Mucosa of descending colon (tissue), 3 donors: ENCODE results near the gene NF2. TPM values are rescaled to one million over a fixed set of nuclear protein-coding genes. Genes with fewer than 3 reads are reported as not detected.

ENCODE experiments used
- ATAC-seq: fragments of 200-7000 bp; cut with Tn5 transposase; one replicate; pipeline ENCODE4 v1.9.1; 2020; ENCODE audit warnings: mild to moderate bottlenecking, moderate library complexity
- DNase-seq, 3 donors: peaks; one replicate each; pipeline ENCODE4 v3.0.0-alpha.2; 2020
- H3K36me3 ChIP-seq: fragments of 200-600 bp; one replicate; pipeline ENCODE4 v1.8.0; 2021; ENCODE audit warnings: low read depth, mild to moderate bottlenecking
- H3K4me1 ChIP-seq: fragments of 200-600 bp; one replicate; pipeline ENCODE4 v1.8.0; 2021; ENCODE audit warnings: low read depth, mild to moderate bottlenecking
- H3K4me3 ChIP-seq: fragments of 200-600 bp; one replicate; pipeline ENCODE4 v1.8.0; 2021; ENCODE audit warnings: mild to moderate bottlenecking
- H3K9me3 ChIP-seq: fragments of 200-600 bp; one replicate; pipeline ENCODE4 v1.8.0; 2021; ENCODE audit warnings: mild to moderate bottlenecking
- intact Hi-C, 2 donors: fragments of 100-400 bp; cut with DNase I in 1 of 2; cut with micrococcal nuclease in 1 of 2; formaldehyde crosslinking; loops; one replicate each; pipeline versions ENCODE4 v1.11.0 to v1.11.1; 2022; cut with DNase I, micrococcal nuclease
- total RNA-seq, 3 donors: library from RNA; stranded (reverse); fragmentation: NEBNext Ultra II Directional in 2 of 3; extraction: Animal tissue kit (Norgen Biotek cat#: 25700) in 2 of 3; gene quantifications; one replicate each; pipeline versions ENCODE4 v1.2.1 to v1.2.4, GENCODE V29; 2021 to 2023
- TF ChIP-seq, protein P1 (sequence below): fragments of 200-600 bp; IDR thresholded peaks from one replicate; pipeline ENCODE4 v1.8.0; 2022; ENCODE audit warnings: antibody characterized with exemption, mild to moderate bottlenecking
- donor health status: DM: no; HTN: no; CAD: no; lungs with moderate emphysema.
- donor health status: DM: no; HTN: no; CAD: no.
- donor health status: DM: no; HTN: yes; CAD: no.

Gene NF2
- total RNA-seq, 3 donors from 2014 or later, result 32.3 to 45.2 (median 43.1) TPM

DNA sequence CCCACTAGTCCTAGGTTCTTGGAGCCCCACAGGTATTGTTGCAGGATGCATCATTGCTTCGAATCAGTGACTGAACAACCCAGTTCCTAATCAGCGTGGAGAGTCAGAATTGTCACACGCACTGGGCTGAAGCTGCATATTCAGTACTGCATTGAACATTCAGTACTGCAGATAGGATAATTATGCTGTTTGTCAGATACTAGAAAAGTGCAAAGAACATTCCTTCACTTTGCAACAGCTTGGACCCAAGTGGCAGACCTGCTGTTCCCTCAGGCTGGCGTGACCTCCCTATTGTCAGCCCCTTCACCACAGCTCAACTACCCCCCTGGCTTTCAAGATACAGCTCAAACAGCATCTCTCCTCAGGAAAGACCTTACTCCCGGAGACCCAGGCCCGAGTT is 27.6 kb downstream of the NF2 start:
- DNase-seq (no peak), ATAC-seq (no peak)
- intact Hi-C loops, result no loop called here
- H3K4me3 ChIP-seq, result no peak overlapping the region
- TF ChIP-seq, protein P1, sequence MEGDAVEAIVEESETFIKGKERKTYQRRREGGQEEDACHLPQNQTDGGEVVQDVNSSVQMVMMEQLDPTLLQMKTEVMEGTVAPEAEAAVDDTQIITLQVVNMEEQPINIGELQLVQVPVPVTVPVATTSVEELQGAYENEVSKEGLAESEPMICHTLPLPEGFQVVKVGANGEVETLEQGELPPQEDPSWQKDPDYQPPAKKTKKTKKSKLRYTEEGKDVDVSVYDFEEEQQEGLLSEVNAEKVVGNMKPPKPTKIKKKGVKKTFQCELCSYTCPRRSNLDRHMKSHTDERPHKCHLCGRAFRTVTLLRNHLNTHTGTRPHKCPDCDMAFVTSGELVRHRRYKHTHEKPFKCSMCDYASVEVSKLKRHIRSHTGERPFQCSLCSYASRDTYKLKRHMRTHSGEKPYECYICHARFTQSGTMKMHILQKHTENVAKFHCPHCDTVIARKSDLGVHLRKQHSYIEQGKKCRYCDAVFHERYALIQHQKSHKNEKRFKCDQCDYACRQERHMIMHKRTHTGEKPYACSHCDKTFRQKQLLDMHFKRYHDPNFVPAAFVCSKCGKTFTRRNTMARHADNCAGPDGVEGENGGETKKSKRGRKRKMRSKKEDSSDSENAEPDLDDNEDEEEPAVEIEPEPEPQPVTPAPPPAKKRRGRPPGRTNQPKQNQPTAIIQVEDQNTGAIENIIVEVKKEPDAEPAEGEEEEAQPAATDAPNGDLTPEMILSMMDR, result no peak
- H3K4me1 ChIP-seq, result no peaks in the 10 kb centered on the region
- H3K9me3 ChIP-seq, result no peaks in the 10 kb centered on the region
- no peaks in the 10 kb centered on the region for H3K36me3 ChIP-seq

DNA sequence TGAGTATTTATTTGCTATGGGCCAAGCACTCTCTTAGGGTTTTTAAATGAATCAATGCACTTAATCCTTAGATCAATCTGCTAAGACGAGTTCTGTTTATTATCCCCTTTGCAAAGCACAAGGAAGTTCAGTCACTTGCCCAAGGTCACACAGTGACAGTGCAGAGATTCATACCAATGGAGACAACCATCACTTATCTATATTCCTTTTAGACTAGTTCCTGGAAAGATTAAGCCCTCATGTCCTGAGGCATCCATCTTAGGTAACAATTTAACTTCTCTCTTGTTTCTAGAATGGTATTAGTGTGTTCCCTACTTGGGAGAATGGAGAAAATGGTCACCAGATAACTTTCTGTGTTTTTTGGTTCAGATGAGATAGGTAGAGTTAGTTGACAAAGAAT is 28.3 kb downstream of the NF2 start:
- DNase-seq (no peak), ATAC-seq (no peak)
- Histone ChIP-seq H3K9me3 (no peaks in the 10 kb centered on the region), H3K4me1 (no peaks in the 10 kb centered on the region), H3K36me3 (no peaks in the 10 kb centered on the region), H3K4me3 (no peak overlapping the region)
- intact Hi-C loops, result no loop called here
- TF ChIP-seq, protein P1, result no peak

DNA sequence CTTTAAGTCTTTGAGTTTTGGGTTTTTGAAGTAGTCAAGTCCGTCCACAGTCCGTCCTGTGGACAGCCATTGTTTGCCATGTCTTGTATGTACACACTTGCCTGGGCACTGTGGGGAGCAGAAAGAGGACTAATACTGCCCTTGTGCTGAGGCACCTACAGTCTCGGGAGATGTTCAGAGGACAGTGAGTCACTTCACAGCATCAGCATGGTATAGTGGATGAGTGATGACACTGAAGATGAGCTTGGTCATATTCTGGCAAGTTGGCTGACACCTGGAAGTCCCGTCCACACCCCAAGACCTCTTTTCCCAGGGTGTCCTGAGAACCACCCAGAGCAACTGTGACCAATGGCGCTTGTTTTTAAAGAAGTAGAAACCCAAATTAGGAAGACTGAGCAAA is 29.2 kb downstream of the NF2 start:
- H3K36me3 ChIP-seq, result no peaks in the 10 kb centered on the region
- intact Hi-C loops, result no loop called here
- H3K4me3 ChIP-seq, result no peak overlapping the region
- no peaks in the 10 kb centered on the region for H3K9me3 ChIP-seq
- TF ChIP-seq, protein P1, result no peak
- DNase-seq (no peak), ATAC-seq (no peak)
- H3K4me1 ChIP-seq, result no peaks in the 10 kb centered on the region

DNA sequence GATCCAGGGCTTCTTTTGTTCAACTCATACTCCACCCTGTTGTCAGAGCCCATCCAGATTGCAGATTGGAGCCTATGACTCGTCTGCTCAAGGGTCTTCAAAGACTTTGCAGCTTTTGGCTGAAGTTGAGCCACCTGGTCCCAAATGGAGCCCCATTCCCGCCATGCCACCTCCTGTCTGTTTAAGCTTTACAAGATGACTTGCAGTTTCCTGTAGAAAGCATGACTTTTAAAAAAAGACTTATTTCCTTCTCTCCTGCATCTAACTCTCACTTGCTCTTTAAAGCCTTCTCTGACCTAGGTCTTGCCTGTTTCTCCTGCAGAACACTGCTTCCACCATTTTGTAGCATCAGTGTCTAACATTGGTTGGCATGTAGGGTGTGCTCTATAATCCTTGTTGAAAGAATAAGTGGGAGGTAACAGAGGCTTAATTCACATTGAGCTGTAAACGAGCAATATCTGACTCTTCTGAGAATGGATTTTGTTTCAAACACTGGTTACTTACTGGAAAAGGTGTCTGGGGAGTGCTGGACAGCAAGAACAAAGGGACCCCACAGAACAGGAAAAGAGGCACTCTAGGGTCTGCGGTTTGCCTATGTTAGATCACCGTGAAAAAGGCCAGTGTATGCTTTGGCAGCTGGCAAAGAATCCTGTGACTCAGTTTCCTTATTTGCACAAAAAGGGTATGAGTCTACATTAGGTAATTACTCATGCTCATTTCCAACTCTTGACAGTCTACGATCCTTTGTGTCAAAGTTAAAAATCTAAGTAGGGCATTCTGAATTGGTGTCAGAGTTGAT is 30.3 kb downstream of the NF2 start:
- H3K4me1 ChIP-seq, result no peaks in the 10 kb centered on the region
- ATAC-seq, result no peak
- no peaks in the 10 kb centered on the region for H3K9me3 ChIP-seq
- TF ChIP-seq, protein P1, result no peak
- H3K36me3 ChIP-seq, result no peaks in the 10 kb centered on the region
- DNase-seq, result no peak
- intact Hi-C loops, result no loop called here
- no peak overlapping the region for H3K4me3 ChIP-seq

DNA sequence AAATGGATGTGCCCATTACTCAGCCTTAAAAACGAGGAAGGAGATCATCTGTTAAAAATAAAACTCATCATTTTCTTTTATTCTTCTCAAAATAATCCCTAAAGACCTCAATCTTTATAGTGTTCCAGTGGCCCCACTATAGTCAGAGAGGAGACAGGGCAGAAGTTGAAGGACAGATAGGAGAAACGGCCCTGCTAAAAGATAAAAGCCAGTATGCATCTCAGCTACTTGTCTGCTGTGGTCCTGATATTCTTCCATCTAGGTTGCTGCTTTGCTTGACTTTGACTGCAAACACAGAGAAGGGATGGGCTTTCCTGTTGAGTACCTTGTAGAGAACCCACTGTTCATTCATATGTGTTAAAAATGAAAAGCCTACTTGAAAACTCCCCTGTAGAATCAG is 31.4 kb downstream of the NF2 start:
- ATAC-seq, result no peak
- no peaks in the 10 kb centered on the region for H3K9me3 ChIP-seq
- no peak overlapping the region for H3K4me3 ChIP-seq
- H3K36me3 ChIP-seq, result no peaks in the 10 kb centered on the region
- TF ChIP-seq, protein P1, result no peak
- DNase-seq, result no peak
- intact Hi-C loops, result no loop called here
- no peaks in the 10 kb centered on the region for H3K4me1 ChIP-seq
